GM08714 (cell line): Measurements from ENCODE around the gene HELQ.

Source experiments
- H3K4me3 ChIP-seq: fragments of 200-500 bp; sonication (Bioruptor generic); 2 replicates; pipeline ENCODE4 v1.5.1; 2014; ENCODE audit warnings: mild to moderate bottlenecking, low read length, inconsistent platforms
- ZNF274 ChIP-seq: IDR thresholded peaks from 2 replicates; pipeline ENCODE4 v1.6.1; 2012; ENCODE audit warnings: mild to moderate bottlenecking, low read depth, low read length

The HELQ gene

DNA sequence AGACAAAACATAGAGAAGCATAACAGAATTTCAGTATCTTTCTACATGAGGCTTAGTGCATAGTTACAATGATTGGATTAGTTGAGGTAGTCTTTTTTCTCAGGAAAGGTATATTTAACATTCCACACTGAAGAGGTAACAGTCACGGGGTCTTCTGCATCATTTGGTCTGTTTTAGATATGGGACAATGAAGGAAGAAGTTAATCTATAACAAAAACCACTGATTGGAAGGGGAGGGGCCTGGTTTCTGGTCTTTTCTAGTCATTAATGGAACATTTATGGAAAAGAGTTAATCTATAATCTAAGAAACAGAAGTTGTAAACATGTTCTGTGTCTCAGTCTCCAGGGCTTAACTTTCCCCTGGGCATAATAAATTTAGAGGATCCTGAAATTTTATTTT is 83.7 kb downstream of the HELQ start:
- TF ChIP-seq ZNF274, result no peak
- no peak overlapping the region for H3K4me3 ChIP-seq

GRCh38 chr4:83371235-83371634 is 84.4 kb downstream of the HELQ start:
- TF ChIP-seq ZNF274, result no peak
- no peak overlapping the region for H3K4me3 ChIP-seq

GRCh38 chr4:83370640-83370906 is 85.0 kb downstream of the HELQ start:
- TF ChIP-seq ZNF274, result no peak
- no peak overlapping the region for H3K4me3 ChIP-seq

- no peak overlapping the region for H3K4me3 ChIP-seq
- no peak for TF ChIP-seq ZNF274
Measured at GRCh38 chr4:83369831-83370639, 85.6 kb downstream of the HELQ start.

DNA sequence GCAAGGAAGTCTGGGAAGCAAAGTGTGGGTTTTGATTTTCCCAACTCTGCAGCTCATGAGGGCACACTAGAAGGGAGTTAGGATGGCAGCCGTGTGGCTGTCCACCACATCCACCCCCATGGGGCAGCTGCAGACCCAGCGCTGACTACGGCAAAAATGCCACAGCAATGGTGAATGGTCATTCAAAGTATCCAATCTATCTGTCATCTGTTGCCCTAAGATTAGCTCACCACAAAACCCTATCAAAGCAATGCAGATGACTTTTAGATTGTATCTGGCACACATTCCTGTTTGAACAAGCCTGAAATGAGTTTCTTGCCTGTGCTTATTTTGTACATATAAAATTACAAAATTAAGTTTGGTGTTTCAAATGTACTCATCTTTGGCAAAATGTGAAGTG is 91.3 kb downstream of the HELQ start:
- no peak overlapping the region for H3K4me3 ChIP-seq
- no peak for TF ChIP-seq ZNF274

DNA sequence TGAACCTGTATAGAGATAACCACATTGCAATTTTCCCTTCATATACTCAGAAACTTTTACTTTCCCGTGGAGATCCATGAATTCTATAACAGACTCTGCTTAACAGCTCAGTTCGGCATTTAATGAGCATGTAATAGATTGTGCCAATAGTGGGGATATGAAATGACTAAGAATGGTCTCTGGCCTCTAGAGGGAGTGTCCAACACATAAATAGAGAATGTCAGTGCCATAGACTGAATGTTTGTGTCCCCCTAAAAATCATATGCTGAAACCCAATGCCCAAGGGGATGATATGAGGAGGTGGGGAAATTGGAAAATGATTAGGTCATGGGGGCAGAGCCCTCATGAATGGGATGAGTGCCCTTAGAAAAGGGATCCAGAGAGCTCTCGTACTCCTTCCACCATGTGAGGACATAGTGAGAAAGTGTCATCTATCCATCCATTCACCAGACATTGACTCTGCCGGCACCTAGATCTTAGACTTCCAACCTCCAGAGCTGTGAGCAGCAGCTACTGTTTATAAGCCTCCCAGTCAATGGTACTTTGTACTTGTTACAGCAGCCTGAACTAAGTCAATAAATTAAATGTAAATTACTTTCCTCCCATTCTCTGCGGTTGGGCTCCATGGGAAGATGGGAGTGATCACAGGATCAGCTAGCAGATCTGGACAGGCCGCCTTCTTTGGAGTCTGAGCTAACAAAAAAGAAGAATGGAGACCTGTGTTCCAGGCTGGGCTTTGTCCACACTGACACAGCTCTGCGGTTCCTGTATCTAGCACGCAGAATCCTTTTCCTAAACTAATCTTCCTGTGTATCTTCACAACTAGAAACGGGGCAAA is 92.9 kb downstream of the HELQ start:
- TF ChIP-seq ZNF274, result no peak
- no peak overlapping the region for H3K4me3 ChIP-seq

DNA sequence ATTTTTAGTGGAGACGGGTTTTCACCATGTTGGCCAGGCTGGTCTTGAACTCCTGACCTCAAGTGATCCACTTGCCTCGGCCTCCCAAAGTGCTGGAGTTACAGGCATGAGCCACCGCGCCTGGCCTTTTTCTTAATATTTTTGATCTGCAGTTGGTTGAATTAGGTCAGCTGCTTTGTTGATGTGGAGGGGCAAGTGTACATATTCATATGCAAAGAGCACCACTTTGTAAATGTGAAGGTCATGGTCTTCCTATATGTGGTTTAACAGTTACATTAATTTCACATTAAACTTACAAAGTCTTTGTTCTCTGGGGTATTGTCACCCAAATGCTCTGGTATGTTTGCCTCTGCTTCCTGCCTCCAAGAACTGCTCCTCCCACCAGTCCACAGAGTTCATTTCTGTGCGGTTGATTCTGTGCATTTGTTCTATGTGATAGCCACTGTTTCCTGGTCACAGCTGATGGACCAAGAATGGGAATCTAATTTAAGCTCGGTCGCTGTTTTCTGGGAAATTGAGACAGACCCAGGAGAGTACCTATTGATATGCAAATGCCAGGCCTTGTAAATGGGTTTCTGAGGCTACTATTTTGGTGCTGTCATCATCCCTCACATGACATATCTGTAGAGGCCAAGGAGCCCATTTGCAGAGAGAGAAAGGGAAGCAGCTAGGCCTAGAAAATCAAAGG is 94.1 kb downstream of the HELQ start:
- no peak overlapping the region for H3K4me3 ChIP-seq
- no peak for TF ChIP-seq ZNF274

DNA sequence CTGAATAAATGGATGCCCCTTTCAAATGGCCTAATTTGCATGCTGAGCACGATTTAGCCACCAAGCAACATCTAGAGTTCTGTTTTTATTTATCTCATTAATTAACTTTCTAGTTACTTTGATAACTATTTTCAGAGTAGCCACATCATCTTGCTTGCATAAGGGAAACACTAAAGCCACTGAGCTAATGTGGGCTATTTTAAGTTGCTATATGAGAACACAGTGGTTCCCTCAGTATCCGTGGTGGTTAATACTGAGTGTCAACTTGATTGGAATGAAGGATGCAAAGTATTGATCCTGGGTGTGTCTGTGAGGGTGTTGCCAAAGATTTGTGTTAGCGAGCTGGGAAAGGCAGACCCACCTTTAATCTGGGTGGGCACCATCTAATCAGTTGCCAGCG is 95.6 kb downstream of the HELQ start:
- no peak for TF ChIP-seq ZNF274

GRCh38 chr4:83358410-83358809 is 97.2 kb downstream of the HELQ start:
- no peak for TF ChIP-seq ZNF274
- H3K4me3 ChIP-seq, result no peak overlapping the region

More for the DNA sequence above, 95.6 kb downstream of the HELQ start:
- H3K4me3 ChIP-seq, result no peak overlapping the region
